OCI-LY7 (cell line): ENCODE measurements around the gene PLIN5. TPM values are rescaled to one million over a fixed set of nuclear protein-coding genes. Genes with fewer than 3 reads are reported as not detected.

Experiments used
- BruUV-seq: library from RNA; stranded (reverse); fragments of 400-500 nt; replicated peaks from 2 replicates; lab custom pipeline; 2021; lab: Mats Ljungman, UMichigan
- CTCF ChIA-PET: fragments of 300-600 bp; sonication (Branson Sonifier 250); formaldehyde crosslinking; loops from one replicate; lab custom pipeline; 2022; ENCODE audit warnings: antibody characterized with exemption; ENCODE audit not compliant: unreplicated experiment; lab: Charles Lee
- POLR2A ChIA-PET: fragments of 300-600 bp; sonication (Branson Sonifier 250); formaldehyde crosslinking; loops from one replicate; lab custom pipeline; 2022; ENCODE audit warnings: antibody characterized with exemption; lab: Charles Lee
- DNase-seq: peaks from one replicate; pipeline ENCODE4 v3.0.0-alpha.2; 2015; ENCODE audit warnings: low spot score
- H2AFZ ChIP-seq: fragments of 200-600 bp; sonication (generic), shearing (Covaris generic); 2 replicates; pipeline ENCODE4 v1.6.1; 2014; ENCODE audit warnings: mild to moderate bottlenecking, antibody characterized with exemption, low read length, moderate library complexity
- H3K27ac ChIP-seq: fragments of 200-600 bp; sonication (generic); 2 replicates; pipeline ENCODE4 v1.5.1; 2014; ENCODE audit warnings: mixed run types, low read depth, mild to moderate bottlenecking, moderate library complexity, low read length, inconsistent platforms; ENCODE audit not compliant: poor library complexity, severe bottlenecking
- H3K36me3 ChIP-seq: fragments of 200-600 bp; sonication (generic); 2 replicates; pipeline ENCODE4 v1.6.1; 2014; ENCODE audit warnings: mild to moderate bottlenecking, antibody characterized with exemption, low read length, moderate library complexity, mixed read lengths; ENCODE audit not compliant: insufficient read depth
- H3K4me1 ChIP-seq: fragments of 200-600 bp; sonication (generic); 2 replicates; pipeline ENCODE4 v1.5.1; 2014; ENCODE audit warnings: mild to moderate bottlenecking, low read length; ENCODE audit not compliant: insufficient read depth, poor library complexity, severe bottlenecking
- H3K4me2 ChIP-seq: fragments of 200-600 bp; sonication (generic); 2 replicates; pipeline ENCODE4 v1.6.1; 2014; ENCODE audit warnings: mild to moderate bottlenecking, low read length
- H3K4me3 ChIP-seq: fragments of 200-600 bp; sonication (generic); 2 replicates; pipeline ENCODE4 v1.5.1; 2014; ENCODE audit warnings: mild to moderate bottlenecking, low read depth, low read length; ENCODE audit not compliant: poor library complexity, severe bottlenecking
- H3K79me2 ChIP-seq: fragments of 200-600 bp; sonication (generic); 2 replicates; pipeline ENCODE4 v1.6.1; 2016; ENCODE audit warnings: low read depth, mild to moderate bottlenecking, low read length, moderate library complexity, mixed read lengths; ENCODE audit not compliant: insufficient read depth
- H3K9me2 ChIP-seq: fragments of 200-600 bp; sonication (generic); 2 replicates; pipeline ENCODE4 v1.6.1; 2016; ENCODE audit warnings: mild to moderate bottlenecking, low read length, mixed read lengths; ENCODE audit not compliant: insufficient read depth
- H3K9me3 ChIP-seq: fragments of 200-600 bp; sonication (generic); 2 replicates; pipeline ENCODE4 v1.6.1; 2014; ENCODE audit warnings: mild to moderate bottlenecking, mixed run types, low read length, mixed read lengths
- H4K20me1 ChIP-seq: fragments of 200-600 bp; sonication (generic); 2 replicates; pipeline ENCODE4 v1.6.1; 2014; ENCODE audit warnings: mild to moderate bottlenecking, antibody characterized with exemption, low read length, moderate library complexity, mixed read lengths; ENCODE audit not compliant: insufficient read depth
- CTCF ChIP-seq: fragments of 200-600 bp; sonication (generic); conservative IDR thresholded peaks from 2 replicates; pipeline ENCODE4 v1.5.1; 2014; ENCODE audit warnings: mild to moderate bottlenecking, antibody characterized with exemption, low read length, moderate library complexity, mixed read lengths
- EZH2phosphoT487 ChIP-seq: fragments of 200-600 bp; sonication (generic); IDR thresholded peaks from 2 replicates; pipeline ENCODE4 v1.6.1; 2018; ENCODE audit warnings: low read depth, borderline replicate concordance, mild to moderate bottlenecking, mixed run types, antibody characterized with exemption, low read length, moderate library complexity, mixed read lengths
- intact Hi-C: fragments of 100-400 bp; cut with micrococcal nuclease; formaldehyde crosslinking; loops from one replicate; pipeline ENCODE4 v1.10.0; 2022; ENCODE audit not compliant: unreplicated experiment
- total RNA-seq, 2 experiments: library from RNA; depleted of rRNA in 1 of 2; stranded (reverse); fragments of >200 nt in 1 of 2; shearing (Covaris generic) in 1 of 2; gene quantifications; 2 replicates each; pipeline ENCODE4 v1.2.3, GENCODE V29; 2014 to 2022

PLIN5 gene
- total RNA-seq, 2 experiments from 2014 or later: 0.85 to 1.9 TPM

GRCh38 chr19:4573682-4574081 lies 38.7 kb upstream of the PLIN5 start:
- H4K20me1 ChIP-seq: no peaks in the 10 kb centered on the region
- TF ChIP-seq CTCF: no peak
- no peak for TF ChIP-seq EZH2phosphoT487
- ChIA-PET CTCF (no interaction called here), POLR2A (no interaction called here)
- H3K9me3 ChIP-seq: no peaks in the 10 kb centered on the region
- DNase-seq: no peak
- no peak overlapping the region for H3K27ac ChIP-seq
- no peaks in the 10 kb centered on the region for H3K36me3 ChIP-seq
- BruUV-seq: no TSS peak
- H2AFZ ChIP-seq: no peak overlapping the region
- H3K9me2 ChIP-seq: no peaks in the 10 kb centered on the region
- H3K79me2 ChIP-seq: no peaks in the 10 kb centered on the region
- intact Hi-C loops: no loop called here
- H3K4me1 ChIP-seq: no peaks in the 10 kb centered on the region
- no peak overlapping the region for H3K4me3 ChIP-seq
- H3K4me2 ChIP-seq: no peak overlapping the region

GRCh38 chr19:4571305-4571917 lies 36.4 kb upstream of the PLIN5 start:
- no peaks in the 10 kb centered on the region for H3K79me2 ChIP-seq
- no peaks in the 10 kb centered on the region for H4K20me1 ChIP-seq
- no peak overlapping the region for H3K4me3 ChIP-seq
- POLR2A ChIA-PET: interaction anchor here (0.6 to 1.3 kb wide), 2 partner anchors 61 to 71 kb away, joined by 3 to 4 read pairs; no protein-coding TSS in a partner anchor
- no peak overlapping the region for H3K4me2 ChIP-seq
- no peaks in the 10 kb centered on the region for H3K4me1 ChIP-seq
- TF ChIP-seq CTCF (no peak), EZH2phosphoT487 (no peak)
- H3K9me3 ChIP-seq: no peaks in the 10 kb centered on the region
- no peaks in the 10 kb centered on the region for H3K36me3 ChIP-seq
- intact Hi-C loops: no loop called here
- CTCF ChIA-PET: no interaction called here
- no TSS peak for BruUV-seq
- no peak overlapping the region for H2AFZ ChIP-seq
- no peak for DNase-seq
- H3K27ac ChIP-seq: no peak overlapping the region
- H3K9me2 ChIP-seq: no peaks in the 10 kb centered on the region

- CTCF ChIA-PET: no interaction called here
- TF ChIP-seq EZH2phosphoT487 (no peak), CTCF (no peak)
- no peaks in the 10 kb centered on the region for H3K79me2 ChIP-seq
- intact Hi-C loops: no loop called here
- H3K36me3 ChIP-seq: no peaks in the 10 kb centered on the region
- H3K9me2 ChIP-seq: no peaks in the 10 kb centered on the region
- no peak overlapping the region for H3K4me2 ChIP-seq
- DNase-seq: no peak
- no peak overlapping the region for H3K27ac ChIP-seq
- POLR2A ChIA-PET: interaction anchor here (1.3 kb wide), 1 partner anchor 62 kb away, joined by 3 read pairs; no protein-coding TSS in a partner anchor
- no TSS peak for BruUV-seq
- no peak overlapping the region for H3K4me3 ChIP-seq
- no peaks in the 10 kb centered on the region for H3K9me3 ChIP-seq
- H2AFZ ChIP-seq: no peak overlapping the region
- H4K20me1 ChIP-seq: no peaks in the 10 kb centered on the region
- no peaks in the 10 kb centered on the region for H3K4me1 ChIP-seq
These were observed 35.9 kb upstream of the PLIN5 start for GRCh38 chr19:4570916-4571304.
